A673 (cell line): ENCODE results near the gene SOX6. TPM values are rescaled to one million over a fixed set of nuclear protein-coding genes. Genes with fewer than 3 reads are reported as not detected.

Source experiments
- BruUV-seq: library from RNA; stranded (reverse); fragments of 400-500 nt; replicated peaks from 2 replicates; lab custom pipeline; 2021; lab: Mats Ljungman, UMichigan
- CTCF ChIA-PET: fragments of 300-600 bp; sonication (Branson Sonifier 250); formaldehyde crosslinking; loops from one replicate; lab custom pipeline; 2022; ENCODE audit warnings: antibody characterized with exemption; lab: Charles Lee
- POLR2A ChIA-PET: fragments of 300-600 bp; sonication (Branson Sonifier 250); formaldehyde crosslinking; loops from one replicate; lab custom pipeline; 2022; ENCODE audit warnings: antibody characterized with exemption; ENCODE audit not compliant: low non-redundant PET; lab: Charles Lee
- DNase-seq: peaks from one replicate; pipeline ENCODE4 v3.0.0-alpha.2; 2015; ENCODE audit warnings: low spot score
- H3K27ac ChIP-seq: fragments of 200-600 bp; sonication (generic); 2 replicates; pipeline ENCODE4 v1.5.1; 2016; ENCODE audit warnings: mixed run types, low read depth, mild to moderate bottlenecking, mixed read lengths, antibody characterized with exemption, low read length; ENCODE audit not compliant: poor library complexity, severe bottlenecking
- H3K27me3 ChIP-seq: fragments of 200-600 bp; sonication (generic); replicated peaks from 2 replicates; pipeline ENCODE4 v1.6.1; 2017; ENCODE audit warnings: mixed run types, low read depth, mild to moderate bottlenecking, mixed read lengths, antibody characterized with exemption, low read length; ENCODE audit not compliant: insufficient read depth, poor library complexity
- H3K36me3 ChIP-seq: fragments of 200-600 bp; sonication (generic); 2 replicates; pipeline ENCODE4 v1.6.1; 2016; ENCODE audit warnings: mixed run types, mild to moderate bottlenecking, mixed read lengths, antibody characterized with exemption, low read length; ENCODE audit not compliant: insufficient read depth, poor library complexity, severe bottlenecking
- H3K4me1 ChIP-seq: fragments of 200-600 bp; sonication (generic); 2 replicates; pipeline ENCODE4 v1.6.1; 2017; ENCODE audit warnings: mixed run types, mild to moderate bottlenecking, mixed read lengths, antibody characterized with exemption, low read length; ENCODE audit not compliant: insufficient read depth, poor library complexity, severe bottlenecking
- H3K4me3 ChIP-seq: fragments of 200-600 bp; sonication (generic); 2 replicates; pipeline ENCODE4 v1.5.1; 2016; ENCODE audit warnings: low read depth, mixed run types, mild to moderate bottlenecking, mixed read lengths, low read length; ENCODE audit not compliant: poor library complexity, severe bottlenecking
- H3K9me3 ChIP-seq: fragments of 200-600 bp; sonication (generic); 2 replicates; pipeline ENCODE4 v1.6.1; 2016; ENCODE audit warnings: mixed run types, low read depth, mild to moderate bottlenecking, mixed read lengths, antibody characterized with exemption, low read length; ENCODE audit not compliant: poor library complexity, severe bottlenecking
- CTCF ChIP-seq: fragments of 300-800, 200-600 bp; sonication (generic); conservative IDR thresholded peaks from 2 replicates; pipeline ENCODE4 v1.5.1; 2017; ENCODE audit warnings: low read depth, mild to moderate bottlenecking, antibody characterized with exemption, low read length, moderate library complexity, mixed read lengths
- EZH2 ChIP-seq: fragments of 200-600 bp; sonication (generic); IDR thresholded peaks from 2 replicates; pipeline ENCODE4 v1.6.1; 2017; ENCODE audit warnings: borderline replicate concordance, low read depth, mild to moderate bottlenecking, mixed read lengths, antibody characterized with exemption, low read length; ENCODE audit not compliant: poor library complexity, severe bottlenecking
- intact Hi-C: fragments of 100-400 bp; cut with micrococcal nuclease; formaldehyde crosslinking; loops from one replicate; pipeline ENCODE4 v1.10.0; 2022; ENCODE audit not compliant: unreplicated experiment
- total RNA-seq: library from RNA; stranded (reverse); gene quantifications from 2 replicates; pipeline ENCODE4 v1.2.3, GENCODE V29; 2021

SOX6 gene
- total RNA-seq, 1 experiment from 2014 or later: 27.5 TPM

GRCh38 chr11:15968461-15969130, 387.8 kb downstream of the SOX6 start:
- no peaks in the 10 kb centered on the region for H3K27me3 ChIP-seq
- intact Hi-C loops: no loop called here
- peak; percentile 10 for DNase-seq
- H3K4me3 ChIP-seq: no peak overlapping the region
- no TSS peak for BruUV-seq
- ChIA-PET CTCF (no interaction called here), POLR2A (no interaction called here)
- H3K9me3 ChIP-seq: no peaks in the 10 kb centered on the region
- H3K4me1 ChIP-seq: peaks cover 35% of the 10 kb centered on the region
- peak overlapping the region; percentile 83 for H3K27ac ChIP-seq
- TF ChIP-seq CTCF (no peak), EZH2 (no peak)
- H3K36me3 ChIP-seq: no peaks in the 10 kb centered on the region

- peak overlapping the region; percentile 83 for H3K27ac ChIP-seq
- H3K27me3 ChIP-seq: no peaks in the 10 kb centered on the region
- H3K4me1 ChIP-seq: peaks cover 35% of the 10 kb centered on the region
- CTCF ChIA-PET: no interaction called here
- intact Hi-C loops: no loop called here
- DNase-seq: peak; percentile 39
- BruUV-seq: no TSS peak
- POLR2A ChIA-PET: interaction anchor here (0.6 kb wide), 1 partner anchor 19 kb away, joined by 4 read pairs; no protein-coding TSS in a partner anchor
- H3K4me3 ChIP-seq: no peak overlapping the region
- H3K36me3 ChIP-seq: no peaks in the 10 kb centered on the region
- no peaks in the 10 kb centered on the region for H3K9me3 ChIP-seq
- TF ChIP-seq EZH2: no peak
- no peak for TF ChIP-seq CTCF
Measured at GRCh38 chr11:15967966-15968365, 388.4 kb downstream of the SOX6 start.

GRCh38 chr11:15967166-15967565, 389.2 kb downstream of the SOX6 start:
- Histone ChIP-seq H3K4me3 (no peak overlapping the region), H3K27me3 (no peaks in the 10 kb centered on the region), H3K9me3 (no peaks in the 10 kb centered on the region), H3K27ac (no peak overlapping the region), H3K4me1 (peaks cover 35% of the 10 kb centered on the region), H3K36me3 (no peaks in the 10 kb centered on the region)
- BruUV-seq: no TSS peak
- peak; percentile 14 for DNase-seq
- intact Hi-C loops: no loop called here
- ChIA-PET CTCF (no interaction called here), POLR2A (no interaction called here)
- TF ChIP-seq EZH2: no peak
- no peak for TF ChIP-seq CTCF
